AG10803 (cell line): ENCODE data around the gene FBXL17.
A peak's percentile ranks its signal among the peaks of the same experiment; 100 is the strongest.

Experiments used
- DNase-seq: peaks from one replicate; pipeline ENCODE4 v3.0.0; 2010; ENCODE audit warnings: low read depth
- H3K4me3 ChIP-seq: 2 replicates; pipeline ENCODE4 v1.5.1; 2011; ENCODE audit warnings: mild to moderate bottlenecking, low read length, control low read depth
- CTCF ChIP-seq: conservative IDR thresholded peaks from 2 replicates; pipeline ENCODE4 v1.5.1; 2011; ENCODE audit warnings: mild to moderate bottlenecking, low read length, control low read depth, inconsistent platforms

The FBXL17 gene

GRCh38 chr5:108201721-108202120 is 180.2 kb downstream of the FBXL17 start:
- no peak for DNase-seq
- H3K4me3 ChIP-seq = no peak overlapping the region
- no peak for TF ChIP-seq CTCF

GRCh38 chr5:108196276-108196675 is 185.6 kb downstream of the FBXL17 start:
- H3K4me3 ChIP-seq = no peak overlapping the region
- peak; percentile 1 for DNase-seq
- TF ChIP-seq CTCF = no peak

- peak; percentile 84 for DNase-seq
- no peak for TF ChIP-seq CTCF
Measured at GRCh38 chr5:108193021-108193795, 188.7 kb downstream of the FBXL17 start.

GRCh38 chr5:108184940-108185339 is 197.0 kb downstream of the FBXL17 start:
- DNase-seq = no peak
- no peak overlapping the region for H3K4me3 ChIP-seq
- TF ChIP-seq CTCF = no peak

More at GRCh38 chr5:108193021-108193795, 188.7 kb downstream of the FBXL17 start:
- H3K4me3 ChIP-seq = no peak overlapping the region

- no peak for TF ChIP-seq CTCF
- no peak overlapping the region for H3K4me3 ChIP-seq
- DNase-seq = no peak
Measured at GRCh38 chr5:108181975-108182374, 199.9 kb downstream of the FBXL17 start.

- no peak for DNase-seq
- no peak overlapping the region for H3K4me3 ChIP-seq
- TF ChIP-seq CTCF = no peak
Measured at GRCh38 chr5:108174286-108174685, 207.6 kb downstream of the FBXL17 start.

- no peak for DNase-seq
- no peak for TF ChIP-seq CTCF
- no peak overlapping the region for H3K4me3 ChIP-seq
Measured at GRCh38 chr5:108171759-108172158, 210.1 kb downstream of the FBXL17 start.
